Left forelimb (tissue), 1 donor: ENCODE measurements around the gene TGFBR1.

Source experiments
- DNase-seq: peaks from one replicate; pipeline ENCODE4 v3.0.0-alpha.2; 2018; ENCODE audit warnings: low spot score

Gene TGFBR1

DNA sequence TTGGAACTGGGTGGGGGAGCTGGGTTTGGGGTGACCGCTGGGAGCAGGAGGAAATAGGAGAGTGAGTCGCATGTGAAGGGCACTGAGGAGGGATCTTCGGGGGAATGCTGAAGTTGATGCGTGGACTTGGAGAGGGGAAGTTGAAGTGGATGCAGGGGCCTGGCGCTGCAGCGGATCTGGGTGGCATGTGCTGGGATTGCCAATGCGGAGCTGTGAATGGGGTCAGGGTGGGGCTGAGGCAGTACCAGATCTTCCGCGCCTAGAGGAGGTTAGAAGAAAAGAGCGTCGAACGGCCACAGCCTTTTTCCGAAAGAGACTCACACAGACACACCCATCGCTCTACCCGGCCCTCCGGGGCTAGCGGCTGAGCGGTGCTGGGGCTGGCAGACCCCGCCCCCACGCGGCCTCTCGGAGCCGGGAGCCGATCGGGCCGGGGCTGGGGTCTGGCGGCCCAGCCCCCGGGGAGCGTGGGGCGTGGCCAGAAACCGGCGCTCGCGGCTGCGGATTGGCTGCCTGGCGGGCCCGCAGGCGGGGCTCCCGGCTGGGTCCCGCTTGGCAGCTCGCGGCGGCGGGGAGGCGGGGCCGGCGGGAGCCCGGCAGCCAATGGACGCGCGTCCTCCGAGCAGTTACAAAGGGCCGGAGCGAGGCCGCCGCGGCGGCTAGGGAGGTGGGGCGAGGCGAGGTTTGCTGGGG lies at the start of gene TGFBR1:
Gene TGFBR1 (plus strand): TSS at position 655 of the 693 bp plus-strand sequence. CDS start 93 bp downstream, outside the sequence.
- DNase-seq = peak; percentile 96

DNA sequence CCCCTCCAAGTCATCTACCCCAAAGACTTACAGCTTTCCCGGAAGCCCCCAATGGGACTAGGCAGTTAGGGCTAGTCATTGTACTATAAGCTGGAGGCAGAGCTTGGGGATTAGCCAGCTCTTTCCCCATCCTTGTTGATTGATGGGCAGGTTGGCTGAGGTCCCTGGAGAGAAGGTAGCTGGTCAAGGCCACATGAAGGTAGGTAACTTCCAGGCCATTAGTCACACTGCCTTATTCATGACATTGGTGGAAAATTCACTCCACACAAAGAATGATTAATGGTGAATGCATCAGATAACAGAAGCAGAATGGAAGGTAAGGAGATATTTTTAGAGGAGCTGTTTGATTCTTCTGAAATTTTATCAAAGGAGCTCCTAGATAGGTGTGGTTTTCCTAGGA lies 49.5 kb upstream of the TGFBR1 start:
- no peak for DNase-seq

DNA sequence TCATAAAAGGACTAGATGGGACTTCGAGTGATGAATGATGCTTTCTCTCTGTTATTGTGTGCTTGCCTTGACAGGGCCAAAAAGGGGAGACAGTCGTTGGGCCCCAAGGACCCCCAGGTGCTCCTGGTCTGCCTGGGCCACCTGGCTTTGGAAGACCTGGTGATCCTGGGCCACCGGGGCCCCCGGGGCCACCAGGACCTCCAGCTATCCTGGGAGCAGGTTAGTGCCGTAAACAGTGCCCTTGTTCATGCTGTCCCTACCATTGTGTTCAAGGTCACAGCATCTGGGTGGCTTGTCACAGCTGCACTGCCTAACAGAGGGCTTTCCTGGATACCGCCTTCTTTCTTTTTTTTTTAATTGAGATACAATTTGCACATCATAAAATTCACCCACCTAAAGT lies 48.7 kb upstream of the TGFBR1 start:
- no peak for DNase-seq

GRCh38 chr9:99056886-99057664 lies 47.8 kb upstream of the TGFBR1 start:
- DNase-seq = no peak

- no peak for DNase-seq
Measured at GRCh38 chr9:99057665-99058625, 47.0 kb upstream of the TGFBR1 start.

DNA sequence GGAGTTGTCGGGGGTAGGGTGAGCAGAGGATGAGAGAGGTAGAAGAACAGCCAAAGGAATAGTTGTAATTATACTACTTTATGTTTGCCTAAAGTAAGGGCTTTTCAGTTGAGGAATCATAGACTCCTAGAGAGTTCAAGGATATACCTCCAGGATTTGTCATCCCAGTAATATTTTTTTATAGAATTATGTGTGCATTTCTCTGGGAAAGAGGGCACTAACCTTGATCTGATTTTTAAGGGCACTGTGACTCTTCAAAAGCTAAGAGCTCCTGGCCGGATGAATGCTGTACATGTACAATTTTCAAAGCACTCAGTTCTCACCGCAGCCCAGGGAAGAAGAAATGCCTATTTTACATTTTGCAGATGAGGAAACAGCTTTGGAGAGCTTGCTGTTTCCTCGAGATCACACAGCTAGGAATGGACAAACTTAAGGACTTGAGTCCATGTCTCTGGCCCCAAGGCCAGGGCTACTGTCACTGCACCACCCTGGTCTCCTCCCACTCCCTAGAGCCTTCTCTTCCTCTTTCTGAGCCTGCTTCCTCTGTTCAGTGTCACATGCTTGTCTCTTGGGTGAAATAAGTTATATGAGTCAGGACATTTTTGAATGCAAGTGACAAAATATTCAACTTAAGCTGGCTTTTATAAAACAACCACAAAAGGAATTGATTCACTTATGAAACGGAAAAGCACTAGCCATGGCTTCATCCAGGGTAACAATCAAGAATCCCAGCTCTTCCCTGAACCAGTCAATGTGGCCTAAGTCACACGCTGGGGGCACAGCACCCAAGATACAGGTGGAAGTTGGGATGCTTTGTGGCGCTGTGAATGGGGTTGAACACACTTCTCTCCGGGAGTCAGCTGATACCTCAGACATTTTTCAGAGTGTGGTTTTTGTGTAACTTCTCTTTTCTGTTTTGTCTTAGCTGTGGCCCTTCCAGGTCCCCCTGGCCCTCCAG lies 45.7 kb upstream of the TGFBR1 start:
- DNase-seq = no peak

- DNase-seq = no peak
Measured at GRCh38 chr9:99060621-99061020, 44.3 kb upstream of the TGFBR1 start.

GRCh38 chr9:99062549-99062948 lies 42.4 kb upstream of the TGFBR1 start:
- DNase-seq = no peak

GRCh38 chr9:99063522-99063921 lies 41.4 kb upstream of the TGFBR1 start:
- no peak for DNase-seq

GRCh38 chr9:99066571-99066970 lies 38.3 kb upstream of the TGFBR1 start:
- no peak for DNase-seq

- no peak for DNase-seq
Measured at GRCh38 chr9:99069075-99069474, 35.8 kb upstream of the TGFBR1 start.

DNA sequence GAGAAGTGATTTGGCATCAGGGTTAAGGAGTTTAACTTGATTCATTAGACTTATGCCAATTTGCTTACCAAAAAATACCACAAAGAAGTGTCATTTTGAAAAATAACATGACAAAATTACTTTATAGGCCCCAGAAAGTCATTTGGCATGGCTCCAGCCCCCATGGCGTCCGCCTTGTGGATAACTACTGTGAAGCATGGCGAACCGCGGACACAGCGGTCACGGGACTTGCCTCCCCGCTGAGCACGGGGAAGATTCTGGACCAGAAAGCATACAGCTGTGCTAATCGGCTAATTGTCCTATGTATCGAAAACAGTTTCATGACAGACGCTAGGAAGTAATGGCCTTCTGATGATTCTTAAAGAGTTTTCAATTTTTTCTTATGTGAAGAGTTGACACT lies 35.4 kb upstream of the TGFBR1 start:
- DNase-seq = no peak

DNA sequence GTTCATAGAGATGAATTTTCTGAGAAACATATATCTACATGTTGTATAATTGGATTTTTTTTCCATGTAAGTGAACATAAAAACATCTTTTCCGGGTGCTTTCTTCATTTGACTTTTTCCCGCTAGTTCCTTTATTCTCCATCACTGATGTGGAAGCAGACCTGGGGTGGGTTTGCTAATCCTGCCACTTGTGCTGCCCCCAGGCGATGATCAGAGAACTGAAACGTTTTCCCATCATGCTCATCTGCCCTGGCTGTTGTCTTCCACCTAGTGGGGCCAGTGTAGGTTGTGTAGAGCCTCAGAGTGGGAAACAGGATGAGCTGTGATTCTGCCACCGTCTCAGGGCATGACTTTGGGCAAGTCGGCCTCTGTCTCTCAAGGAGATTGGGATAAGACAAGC lies 34.2 kb upstream of the TGFBR1 start:
- no peak for DNase-seq

GRCh38 chr9:99071313-99072039 lies 33.4 kb upstream of the TGFBR1 start:
- DNase-seq = no peak

GRCh38 chr9:99072040-99072394 lies 32.9 kb upstream of the TGFBR1 start:
- no peak for DNase-seq

- DNase-seq = peak; percentile 8
Measured at GRCh38 chr9:99073347-99073746, 31.6 kb upstream of the TGFBR1 start.

DNA sequence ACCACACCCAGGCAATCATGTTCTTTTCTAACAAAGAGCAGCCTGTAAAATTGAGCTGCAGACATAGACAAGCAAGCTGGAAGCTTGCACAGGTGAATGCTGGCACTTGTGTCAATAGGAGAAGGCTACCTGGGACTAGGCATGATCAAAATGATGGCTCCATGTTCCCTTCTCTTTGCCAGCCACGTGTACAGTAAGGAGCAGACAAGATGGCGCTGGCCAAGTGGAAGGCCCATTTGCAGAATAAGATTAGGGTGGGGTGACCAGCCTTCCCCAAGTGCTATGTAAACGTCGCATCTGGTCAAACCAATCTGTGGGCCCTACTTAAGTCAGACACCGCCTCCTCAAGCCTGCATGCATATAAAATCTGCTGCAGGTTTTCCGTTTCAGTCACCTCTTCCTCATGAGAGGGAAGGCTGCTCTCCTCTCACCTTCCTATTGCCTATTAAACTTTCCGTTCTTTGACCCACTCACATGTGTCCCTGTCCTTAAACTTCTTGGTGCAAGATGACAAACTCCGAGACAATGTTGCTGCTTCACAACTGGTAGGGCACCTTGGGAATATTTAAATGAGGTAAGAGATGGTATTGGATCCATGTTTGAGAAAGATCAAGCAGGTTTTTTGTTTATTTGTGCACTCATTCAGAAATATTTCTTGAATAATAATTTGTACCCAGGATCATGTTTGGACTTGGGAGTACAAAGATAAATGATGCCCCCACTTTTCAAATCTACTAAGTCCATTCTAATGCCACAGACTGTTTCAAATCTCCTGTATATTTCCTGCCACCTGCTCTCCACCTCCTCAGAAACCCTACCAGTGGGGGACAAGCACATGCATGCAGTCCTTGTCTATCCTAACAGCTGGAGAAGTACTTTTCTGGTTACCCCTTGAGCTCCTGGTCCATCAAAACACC lies 30.7 kb upstream of the TGFBR1 start:
- DNase-seq = peak; percentile 28

GRCh38 chr9:99074902-99075245 lies 30.0 kb upstream of the TGFBR1 start:
- no peak for DNase-seq

DNA sequence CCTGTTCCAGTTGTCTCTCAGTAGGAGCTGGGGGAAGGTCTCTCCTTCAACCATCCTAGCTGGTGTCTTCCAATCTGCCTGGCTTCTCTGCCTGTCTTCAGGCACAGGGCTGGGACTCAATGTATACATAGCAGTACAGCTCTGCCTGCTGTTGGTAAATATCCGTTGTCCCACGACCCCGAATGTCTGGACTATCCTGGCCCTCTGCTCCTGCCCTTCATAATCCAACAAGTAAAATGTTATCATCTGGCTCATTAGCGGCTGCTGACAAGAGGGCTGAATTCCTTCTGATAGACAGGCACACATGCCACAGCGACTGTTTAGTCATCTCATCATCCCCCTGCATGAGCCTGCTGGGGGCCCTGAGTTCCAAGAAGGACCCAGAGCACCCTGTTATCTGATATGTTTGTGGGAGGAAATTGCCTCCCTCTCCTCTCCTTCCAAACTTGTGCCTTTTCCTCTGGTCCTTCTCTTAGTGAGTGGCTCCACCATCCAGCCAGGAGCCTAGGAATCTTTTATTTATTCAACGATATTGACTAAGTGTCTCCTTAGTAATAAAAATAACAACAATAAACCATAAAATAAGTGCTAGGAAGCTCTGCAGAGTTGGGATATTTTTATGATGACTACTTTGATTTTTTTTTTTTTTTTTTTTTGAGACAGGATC lies 29.5 kb upstream of the TGFBR1 start:
- DNase-seq = peak; percentile 38
